ENCODE data around the gene MVD.

GRCh38 chr16:88662843-88663606 is at the start of gene MVD:
- TF ChIP-seq, protein P1, sequence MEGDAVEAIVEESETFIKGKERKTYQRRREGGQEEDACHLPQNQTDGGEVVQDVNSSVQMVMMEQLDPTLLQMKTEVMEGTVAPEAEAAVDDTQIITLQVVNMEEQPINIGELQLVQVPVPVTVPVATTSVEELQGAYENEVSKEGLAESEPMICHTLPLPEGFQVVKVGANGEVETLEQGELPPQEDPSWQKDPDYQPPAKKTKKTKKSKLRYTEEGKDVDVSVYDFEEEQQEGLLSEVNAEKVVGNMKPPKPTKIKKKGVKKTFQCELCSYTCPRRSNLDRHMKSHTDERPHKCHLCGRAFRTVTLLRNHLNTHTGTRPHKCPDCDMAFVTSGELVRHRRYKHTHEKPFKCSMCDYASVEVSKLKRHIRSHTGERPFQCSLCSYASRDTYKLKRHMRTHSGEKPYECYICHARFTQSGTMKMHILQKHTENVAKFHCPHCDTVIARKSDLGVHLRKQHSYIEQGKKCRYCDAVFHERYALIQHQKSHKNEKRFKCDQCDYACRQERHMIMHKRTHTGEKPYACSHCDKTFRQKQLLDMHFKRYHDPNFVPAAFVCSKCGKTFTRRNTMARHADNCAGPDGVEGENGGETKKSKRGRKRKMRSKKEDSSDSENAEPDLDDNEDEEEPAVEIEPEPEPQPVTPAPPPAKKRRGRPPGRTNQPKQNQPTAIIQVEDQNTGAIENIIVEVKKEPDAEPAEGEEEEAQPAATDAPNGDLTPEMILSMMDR (conservative IDR thresholded peaks at IDR 0.05; ENCODE audit: low read depth in 2 of 2), result 0 out of 4 replicates have a peak, but pooled peaks of 1 of the 2 experiments have one; percentile 8
- no peak for TF ChIP-seq EZH2phosphoT487 (IDR thresholded peaks at IDR 0.05; ENCODE audit: unreplicated experiment)
- TF ChIP-seq EZH2 (IDR thresholded peaks at IDR 0.05; ENCODE audit: low read depth, unreplicated experiment), result no peak
- no peak for TF ChIP-seq REST (IDR thresholded peaks at IDR 0.05; ENCODE audit: unreplicated experiment)
- peak; percentile 96 for TF ChIP-seq POLR2AphosphoS5 (IDR thresholded peaks at IDR 0.05; ENCODE audit: low read depth)
- TF ChIP-seq CREB1 (CRISPR knock-in tag; IDR thresholded peaks at IDR 0.05; ENCODE audit: low read depth), result peak; percentile 90
- peak; percentile 23; the same call in 1 of the 2 replicates for TF ChIP-seq NANOG (IDR thresholded peaks at IDR 0.05; ENCODE audit: borderline replicate concordance)
- TF ChIP-seq ZNF462 (CRISPR knock-in tag; IDR thresholded peaks at IDR 0.05), result no peak
- TF ChIP-seq JUNB (IDR thresholded peaks at IDR 0.05; ENCODE audit: unreplicated experiment), result no peak
- no peak for TF ChIP-seq ZNF114 (CRISPR knock-in tag; IDR thresholded peaks at IDR 0.05)
- TF ChIP-seq ZNF331 (CRISPR knock-in tag; IDR thresholded peaks at IDR 0.05; ENCODE audit: low read depth), result no peak

All from GM23338 (cell line).